ENCODE measurements around the gene CERS6. TPM values are rescaled to one million over a fixed set of nuclear protein-coding genes. Genes with fewer than 3 reads are reported as not detected.
"Not testable (repeated sequence)": the region's sequence is repeated elsewhere in the genome, so short reads cannot be mapped to it uniquely, and the experiment has no call there.

Gene CERS6
- total RNA-seq, 1 donor from 2014 or later, result 30.8 TPM

DNA sequence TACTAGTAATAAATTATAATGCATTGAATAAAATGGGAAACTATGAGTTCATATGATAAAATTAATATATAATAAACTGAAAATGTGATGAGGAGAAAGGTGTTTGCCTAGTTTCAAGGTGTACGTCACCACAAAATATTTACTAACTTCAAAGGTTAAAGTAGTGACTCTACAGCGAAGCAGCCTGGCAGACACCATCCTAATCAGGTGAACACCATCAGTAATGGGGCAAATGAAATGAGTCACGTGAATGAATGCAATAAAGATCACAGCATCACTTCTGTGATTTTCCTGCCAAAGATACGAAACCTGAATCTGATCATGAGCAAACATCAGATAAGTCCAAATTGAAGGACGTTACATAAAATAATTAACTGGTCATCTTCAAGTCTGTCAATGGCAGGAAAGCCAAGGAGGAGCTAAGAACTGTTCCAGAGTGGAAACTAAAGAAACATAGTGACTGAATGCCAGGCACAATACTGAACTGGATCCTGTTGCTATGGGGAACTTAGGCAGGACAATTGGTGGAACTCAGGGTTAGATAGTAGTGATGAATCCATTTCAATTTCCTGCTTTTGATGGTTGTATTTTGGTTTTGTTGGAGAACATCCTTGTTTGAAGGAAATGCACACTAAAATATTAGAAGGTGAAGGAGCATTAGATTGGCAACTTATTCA lies 334.3 kb downstream of the CERS6 start:
- Mint-ChIP-seq H3K4me1 (ENCODE audit: low read depth) (no peaks in the 10 kb centered on the region), H3K36me3 (ENCODE audit: low read depth) (no peaks in the 10 kb centered on the region), H3K27me3 (ENCODE audit: low read depth) (no peaks in the 10 kb centered on the region), H3K27ac (ENCODE audit: unreplicated experiment) (no peak overlapping the region), H3K9me3 (ENCODE audit: low read depth) (peaks cover 2% of the 10 kb centered on the region), H3K4me3 (ENCODE audit: unreplicated experiment) (no peak overlapping the region)
- TF ChIP-seq, protein P1, sequence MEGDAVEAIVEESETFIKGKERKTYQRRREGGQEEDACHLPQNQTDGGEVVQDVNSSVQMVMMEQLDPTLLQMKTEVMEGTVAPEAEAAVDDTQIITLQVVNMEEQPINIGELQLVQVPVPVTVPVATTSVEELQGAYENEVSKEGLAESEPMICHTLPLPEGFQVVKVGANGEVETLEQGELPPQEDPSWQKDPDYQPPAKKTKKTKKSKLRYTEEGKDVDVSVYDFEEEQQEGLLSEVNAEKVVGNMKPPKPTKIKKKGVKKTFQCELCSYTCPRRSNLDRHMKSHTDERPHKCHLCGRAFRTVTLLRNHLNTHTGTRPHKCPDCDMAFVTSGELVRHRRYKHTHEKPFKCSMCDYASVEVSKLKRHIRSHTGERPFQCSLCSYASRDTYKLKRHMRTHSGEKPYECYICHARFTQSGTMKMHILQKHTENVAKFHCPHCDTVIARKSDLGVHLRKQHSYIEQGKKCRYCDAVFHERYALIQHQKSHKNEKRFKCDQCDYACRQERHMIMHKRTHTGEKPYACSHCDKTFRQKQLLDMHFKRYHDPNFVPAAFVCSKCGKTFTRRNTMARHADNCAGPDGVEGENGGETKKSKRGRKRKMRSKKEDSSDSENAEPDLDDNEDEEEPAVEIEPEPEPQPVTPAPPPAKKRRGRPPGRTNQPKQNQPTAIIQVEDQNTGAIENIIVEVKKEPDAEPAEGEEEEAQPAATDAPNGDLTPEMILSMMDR (IDR thresholded peaks at IDR 0.05), result no peak
- no peak for DNase-seq (ENCODE audit: low spot score)

DNA sequence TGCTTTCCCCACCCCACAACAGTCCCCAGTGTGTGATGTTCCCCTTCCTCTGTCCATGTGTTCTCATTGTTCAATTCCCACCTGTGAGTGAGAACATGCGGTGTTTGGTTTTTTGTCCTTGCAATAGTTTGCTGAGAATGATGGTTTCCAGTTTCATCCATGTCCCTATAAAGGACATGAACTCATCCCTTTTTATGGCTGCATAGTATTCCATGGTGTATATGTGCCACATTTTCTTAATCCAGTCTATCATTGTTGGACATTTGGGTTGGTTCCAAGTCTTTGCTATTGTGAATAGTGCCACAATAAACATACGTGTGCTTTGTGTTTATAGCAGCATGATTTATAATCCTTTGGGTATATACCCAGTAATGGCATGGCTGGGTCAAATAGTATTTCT lies 335.1 kb downstream of the CERS6 start:
- H3K4me3 Mint-ChIP-seq (ENCODE audit: unreplicated experiment); H3K36me3 Mint-ChIP-seq (ENCODE audit: low read depth); H3K27ac Mint-ChIP-seq (ENCODE audit: unreplicated experiment); H3K4me1 Mint-ChIP-seq (ENCODE audit: low read depth); H3K27me3 Mint-ChIP-seq (ENCODE audit: low read depth); DNase-seq (ENCODE audit: low spot score); H3K9me3 Mint-ChIP-seq (ENCODE audit: low read depth): not testable (repeated sequence)

DNA sequence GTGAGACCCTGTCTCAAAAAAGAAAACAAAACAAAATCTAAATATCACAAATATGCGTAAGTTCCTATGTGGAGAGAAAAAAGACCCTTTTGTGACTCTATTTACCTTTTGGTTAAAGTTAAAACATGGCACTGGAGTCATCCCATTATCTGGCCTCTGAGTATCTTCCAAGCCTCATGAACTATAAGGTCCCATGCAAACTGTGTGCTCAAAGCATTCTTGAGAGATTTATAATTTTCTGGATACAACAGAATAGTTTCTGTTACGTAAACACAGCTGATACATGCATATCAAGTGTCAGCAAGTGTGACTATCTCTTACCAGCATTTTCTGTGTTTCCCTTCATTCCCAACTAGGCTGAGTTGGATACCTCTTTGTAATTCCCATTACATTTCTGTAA lies 337.5 kb downstream of the CERS6 start:
- Mint-ChIP-seq H3K4me1 (ENCODE audit: low read depth) (peaks cover 4% of the 10 kb centered on the region), H3K27ac (ENCODE audit: unreplicated experiment) (no peak overlapping the region), H3K4me3 (ENCODE audit: unreplicated experiment) (no peak overlapping the region), H3K9me3 (ENCODE audit: low read depth) (peaks cover 2% of the 10 kb centered on the region), H3K27me3 (ENCODE audit: low read depth) (no peaks in the 10 kb centered on the region), H3K36me3 (ENCODE audit: low read depth) (no peaks in the 10 kb centered on the region)
- DNase-seq (ENCODE audit: low spot score), result no peak
- TF ChIP-seq, protein P1 (IDR thresholded peaks at IDR 0.05), result no peak

DNA sequence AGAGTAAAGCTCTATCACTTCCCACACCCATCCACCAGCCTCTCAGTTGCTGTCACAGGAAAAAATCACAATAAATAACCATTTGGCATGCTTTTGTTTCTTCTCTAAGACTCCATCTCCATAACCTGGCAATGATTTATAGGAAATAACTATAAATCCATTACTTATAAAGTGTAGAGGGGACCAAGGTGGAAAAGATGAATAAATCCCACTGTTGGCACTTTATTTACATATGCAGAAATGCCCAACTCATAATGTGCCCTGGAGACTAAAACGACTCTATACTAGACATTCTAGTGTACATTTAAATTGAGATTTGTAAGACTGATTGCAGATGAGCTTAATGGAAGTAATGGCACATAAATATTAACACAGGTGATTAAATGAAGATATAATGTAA lies 338.9 kb downstream of the CERS6 start:
- no peak overlapping the region for H3K4me3 Mint-ChIP-seq (ENCODE audit: unreplicated experiment)
- TF ChIP-seq, protein P1 (IDR thresholded peaks at IDR 0.05), result no peak
- peaks cover 2% of the 10 kb centered on the region for H3K9me3 Mint-ChIP-seq (ENCODE audit: low read depth)
- no peaks in the 10 kb centered on the region for H3K36me3 Mint-ChIP-seq (ENCODE audit: low read depth)
- no peaks in the 10 kb centered on the region for H3K27me3 Mint-ChIP-seq (ENCODE audit: low read depth)
- H3K4me1 Mint-ChIP-seq (ENCODE audit: low read depth), result peaks cover 5% of the 10 kb centered on the region
- no peak overlapping the region for H3K27ac Mint-ChIP-seq (ENCODE audit: unreplicated experiment)
- no peak for DNase-seq (ENCODE audit: low spot score)

DNA sequence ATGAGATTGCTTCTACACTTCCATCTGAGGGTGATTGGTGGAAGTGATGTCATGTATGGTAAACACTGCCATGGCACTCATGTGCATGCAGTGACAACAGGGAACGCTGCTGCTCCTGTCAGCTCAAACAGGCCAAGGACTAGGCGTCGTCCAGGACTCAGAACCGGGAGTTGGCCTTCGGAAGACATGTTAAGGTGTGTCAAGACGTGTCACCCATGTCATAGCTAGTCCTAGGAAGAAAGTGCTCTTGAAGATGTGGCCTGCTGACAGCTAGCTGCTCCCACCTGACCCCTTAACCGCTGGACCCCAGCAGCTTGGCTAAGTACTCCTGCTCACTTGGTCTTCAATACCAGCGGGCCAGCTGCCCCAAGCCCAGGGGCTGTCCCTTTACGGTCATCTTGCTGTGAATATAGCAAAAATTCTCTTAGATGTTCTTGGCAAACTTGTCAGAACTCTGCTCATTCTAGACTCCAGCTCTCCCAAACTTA lies 340.1 kb downstream of the CERS6 start:
- Mint-ChIP-seq H3K36me3 (ENCODE audit: low read depth) (no peaks in the 10 kb centered on the region), H3K4me3 (ENCODE audit: unreplicated experiment) (no peak overlapping the region), H3K9me3 (ENCODE audit: low read depth) (no peaks in the 10 kb centered on the region), H3K4me1 (ENCODE audit: low read depth) (peaks cover 5% of the 10 kb centered on the region), H3K27ac (ENCODE audit: unreplicated experiment) (no peak overlapping the region), H3K27me3 (ENCODE audit: low read depth) (no peaks in the 10 kb centered on the region)
- TF ChIP-seq, protein P1 (IDR thresholded peaks at IDR 0.05), result no peak
- DNase-seq (ENCODE audit: low spot score), result no peak
